Activated CD8-positive, alpha-beta memory T cell treated with anti-CD3 and anti-CD28 coated beads, Interleukin-2, amount 10 ng/mL, durations not matched to agents 7 days and 5 days (primary cell): ENCODE measurements around the gene TEX35. TPM values are rescaled to one million over a fixed set of nuclear protein-coding genes. Genes with fewer than 3 reads are reported as not detected.

ENCODE experiments used
- ATAC-seq: fragments of 150-1000 bp; cut with Tn5 transposase; one replicate; pipeline ENCODE4 v1.10.0; 2021; ENCODE audit warnings: moderate library complexity
- CTCF ChIA-PET: fragments of 350-600 bp; sonication (Branson Sonifier 250); formaldehyde crosslinking; loops from one replicate; lab custom pipeline; 2021; ENCODE audit warnings: antibody characterized with exemption; lab: Charles Lee
- DNase-seq: peaks from one replicate; pipeline ENCODE4 v3.0.0-alpha.2; 2020
- H3K27ac Mint-ChIP-seq: one replicate; pipeline ENCODE4 v1.8.0; 2021; ENCODE audit warnings: mild to moderate bottlenecking, mixed read lengths
- H3K27me3 Mint-ChIP-seq: one replicate; pipeline ENCODE4 v1.8.0; 2021; ENCODE audit warnings: mixed read lengths
- H3K36me3 Mint-ChIP-seq: one replicate; pipeline ENCODE4 v1.8.0; 2021; ENCODE audit warnings: mild to moderate bottlenecking, mixed read lengths
- H3K4me1 Mint-ChIP-seq: one replicate; pipeline ENCODE4 v1.8.0; 2021; ENCODE audit warnings: mixed read lengths
- H3K4me3 Mint-ChIP-seq: one replicate; pipeline ENCODE4 v1.8.0; 2021; ENCODE audit warnings: mild to moderate bottlenecking, moderate library complexity, mixed read lengths
- H3K9me3 Mint-ChIP-seq: one replicate; pipeline ENCODE4 v1.8.0; 2022; ENCODE audit warnings: low read depth, mixed read lengths
- total RNA-seq, 2 experiments: library from RNA; stranded (reverse); gene quantifications; one replicate each; pipeline ENCODE4 v1.2.3, GENCODE V29; 2021

TEX35 gene
- total RNA-seq, 2 experiments from 2014 or later, result not detected

GRCh38 chr1:178487070-178487615 is 25.8 kb upstream of the TEX35 start:
- Mint-ChIP-seq H3K9me3 (no peaks in the 10 kb centered on the region), H3K27ac (no peak overlapping the region), H3K4me3 (no peak overlapping the region), H3K27me3 (peaks cover 4% of the 10 kb centered on the region), H3K4me1 (no peaks in the 10 kb centered on the region), H3K36me3 (no peaks in the 10 kb centered on the region)
- ATAC-seq (no peak), DNase-seq (no peak)
- CTCF ChIA-PET, result no interaction called here

- ATAC-seq (no peak), DNase-seq (no peak)
- Mint-ChIP-seq H3K4me1 (no peaks in the 10 kb centered on the region), H3K27me3 (peaks cover 4% of the 10 kb centered on the region), H3K4me3 (no peak overlapping the region), H3K27ac (no peak overlapping the region), H3K36me3 (no peaks in the 10 kb centered on the region), H3K9me3 (no peaks in the 10 kb centered on the region)
- CTCF ChIA-PET, result no interaction called here
These were observed 24.5 kb upstream of the TEX35 start for GRCh38 chr1:178488393-178488792.

GRCh38 chr1:178489399-178489798 is 23.5 kb upstream of the TEX35 start:
- no peak for ATAC-seq

GRCh38 chr1:178490136-178490535 is 22.8 kb upstream of the TEX35 start:
- CTCF ChIA-PET, result no interaction called here
- Mint-ChIP-seq H3K4me1 (no peaks in the 10 kb centered on the region), H3K4me3 (no peak overlapping the region), H3K36me3 (no peaks in the 10 kb centered on the region), H3K9me3 (no peaks in the 10 kb centered on the region), H3K27me3 (peaks cover 4% of the 10 kb centered on the region), H3K27ac (no peak overlapping the region)
- ATAC-seq (no peak), DNase-seq (no peak)

More at GRCh38 chr1:178489399-178489798, 23.5 kb upstream of the TEX35 start:
- CTCF ChIA-PET, result no interaction called here
- no peaks in the 10 kb centered on the region for H3K4me1 Mint-ChIP-seq
- no peak for DNase-seq
- no peaks in the 10 kb centered on the region for H3K36me3 Mint-ChIP-seq
- no peaks in the 10 kb centered on the region for H3K9me3 Mint-ChIP-seq
- peaks cover 4% of the 10 kb centered on the region for H3K27me3 Mint-ChIP-seq
- H3K4me3 Mint-ChIP-seq, result no peak overlapping the region
- no peak overlapping the region for H3K27ac Mint-ChIP-seq

- H3K27me3 Mint-ChIP-seq, result peaks cover 4% of the 10 kb centered on the region
- ATAC-seq (no peak), DNase-seq (no peak)
- no peak overlapping the region for H3K27ac Mint-ChIP-seq
- no peaks in the 10 kb centered on the region for H3K9me3 Mint-ChIP-seq
- H3K4me1 Mint-ChIP-seq, result no peaks in the 10 kb centered on the region
- CTCF ChIA-PET, result no interaction called here
- no peak overlapping the region for H3K4me3 Mint-ChIP-seq
- no peaks in the 10 kb centered on the region for H3K36me3 Mint-ChIP-seq
These were observed 21.9 kb upstream of the TEX35 start for GRCh38 chr1:178490967-178491366.

GRCh38 chr1:178491721-178492120 is 21.2 kb upstream of the TEX35 start:
- ATAC-seq (no peak), DNase-seq (no peak)
- no peak overlapping the region for H3K4me3 Mint-ChIP-seq
- no peaks in the 10 kb centered on the region for H3K9me3 Mint-ChIP-seq
- H3K4me1 Mint-ChIP-seq, result no peaks in the 10 kb centered on the region
- no peaks in the 10 kb centered on the region for H3K36me3 Mint-ChIP-seq
- peaks cover 4% of the 10 kb centered on the region for H3K27me3 Mint-ChIP-seq
- no peak overlapping the region for H3K27ac Mint-ChIP-seq
- CTCF ChIA-PET, result no interaction called here

- CTCF ChIA-PET, result no interaction called here
These were observed 20.6 kb upstream of the TEX35 start for GRCh38 chr1:178492341-178492740.

GRCh38 chr1:178493301-178493741 is 19.6 kb upstream of the TEX35 start:
- no peaks in the 10 kb centered on the region for H3K4me1 Mint-ChIP-seq
- no peak for ATAC-seq
- DNase-seq, result no peak
- no peak overlapping the region for H3K4me3 Mint-ChIP-seq
- H3K9me3 Mint-ChIP-seq, result no peaks in the 10 kb centered on the region
- CTCF ChIA-PET, result interaction anchor here (0.9 kb wide), 1 partner anchor 8 kb away, joined by 3 read pairs; no protein-coding TSS in a partner anchor
- no peaks in the 10 kb centered on the region for H3K36me3 Mint-ChIP-seq
- no peak overlapping the region for H3K27ac Mint-ChIP-seq
- H3K27me3 Mint-ChIP-seq, result no peaks in the 10 kb centered on the region

More at GRCh38 chr1:178492341-178492740, 20.6 kb upstream of the TEX35 start:
- Mint-ChIP-seq H3K27ac (no peak overlapping the region), H3K4me3 (no peak overlapping the region), H3K36me3 (no peaks in the 10 kb centered on the region), H3K27me3 (peaks cover 4% of the 10 kb centered on the region), H3K9me3 (no peaks in the 10 kb centered on the region), H3K4me1 (no peaks in the 10 kb centered on the region)
- no peak for DNase-seq
- no peak for ATAC-seq

- Mint-ChIP-seq H3K27me3 (no peaks in the 10 kb centered on the region), H3K4me3 (no peak overlapping the region), H3K4me1 (no peaks in the 10 kb centered on the region), H3K27ac (no peak overlapping the region), H3K36me3 (no peaks in the 10 kb centered on the region), H3K9me3 (no peaks in the 10 kb centered on the region)
- ATAC-seq, result no peak
- no peak for DNase-seq
- CTCF ChIA-PET, result interaction anchor here (1.3 kb wide), 1 partner anchor 184 kb away, joined by 3 read pairs; no protein-coding TSS in a partner anchor
These were observed 18.3 kb upstream of the TEX35 start for GRCh38 chr1:178494569-178494971.

- H3K36me3 Mint-ChIP-seq, result no peaks in the 10 kb centered on the region
- no peak overlapping the region for H3K27ac Mint-ChIP-seq
- H3K9me3 Mint-ChIP-seq, result no peaks in the 10 kb centered on the region
- H3K4me1 Mint-ChIP-seq, result no peaks in the 10 kb centered on the region
- no peaks in the 10 kb centered on the region for H3K27me3 Mint-ChIP-seq
- CTCF ChIA-PET, result interaction anchor here (1.3 kb wide), 1 partner anchor 185 kb away, joined by 3 read pairs; no protein-coding TSS in a partner anchor
- DNase-seq (no peak), ATAC-seq (no peak)
- H3K4me3 Mint-ChIP-seq, result no peak overlapping the region
These were observed 17.8 kb upstream of the TEX35 start for GRCh38 chr1:178495158-178495557.

GRCh38 chr1:178495741-178496409 is 17.0 kb upstream of the TEX35 start:
- CTCF ChIA-PET, result no interaction called here

GRCh38 chr1:178496410-178497135 is 16.3 kb upstream of the TEX35 start, which contains the start of gene CLEC20A:
TSS of gene CLEC20A (minus strand) at chr1:178496964. CDS start at chr1:178496939, 25 bp downstream.
- no peak for ATAC-seq
- no peaks in the 10 kb centered on the region for H3K27me3 Mint-ChIP-seq
- no peaks in the 10 kb centered on the region for H3K36me3 Mint-ChIP-seq
- no peak within 1 kb of the TSS for H3K4me3 Mint-ChIP-seq
- CTCF ChIA-PET, result no interaction called here
- no peaks in the 10 kb centered on the region for H3K4me1 Mint-ChIP-seq
- DNase-seq, result no peak
- no peaks in the 10 kb centered on the region for H3K9me3 Mint-ChIP-seq
- no peak within 1 kb of the TSS for H3K27ac Mint-ChIP-seq

More at GRCh38 chr1:178495741-178496409, 17.0 kb upstream of the TEX35 start:
- no peak for ATAC-seq
- Mint-ChIP-seq H3K4me3 (no peak overlapping the region), H3K36me3 (no peaks in the 10 kb centered on the region), H3K27ac (no peak overlapping the region), H3K4me1 (no peaks in the 10 kb centered on the region), H3K9me3 (no peaks in the 10 kb centered on the region), H3K27me3 (no peaks in the 10 kb centered on the region)
- DNase-seq, result no peak

GRCh38 chr1:178497903-178498478 is 14.9 kb upstream of the TEX35 start:
- no peaks in the 10 kb centered on the region for H3K4me1 Mint-ChIP-seq
- no peak overlapping the region for H3K27ac Mint-ChIP-seq
- H3K36me3 Mint-ChIP-seq, result no peaks in the 10 kb centered on the region
- no peaks in the 10 kb centered on the region for H3K9me3 Mint-ChIP-seq
- no peaks in the 10 kb centered on the region for H3K27me3 Mint-ChIP-seq
- CTCF ChIA-PET, result no interaction called here
- DNase-seq (no peak), ATAC-seq (no peak)
- H3K4me3 Mint-ChIP-seq, result no peak overlapping the region
